GM18870 (cell line): Measurements from ENCODE around the gene GTPBP6.
A peak's percentile ranks its signal among the peaks of the same experiment; 100 is the strongest.
"Not testable (repeated sequence)": the region's sequence is repeated elsewhere in the genome, so short reads cannot be mapped to it uniquely, and the experiment has no call there.

Source experiments
- ATAC-seq: cut with Tn5 transposase; IDR thresholded peaks from one replicate; pipeline ENCODE4 v1.9.1; 2021; ENCODE audit warnings: moderate library complexity; ENCODE audit not compliant: unreplicated experiment

The GTPBP6 gene

DNA sequence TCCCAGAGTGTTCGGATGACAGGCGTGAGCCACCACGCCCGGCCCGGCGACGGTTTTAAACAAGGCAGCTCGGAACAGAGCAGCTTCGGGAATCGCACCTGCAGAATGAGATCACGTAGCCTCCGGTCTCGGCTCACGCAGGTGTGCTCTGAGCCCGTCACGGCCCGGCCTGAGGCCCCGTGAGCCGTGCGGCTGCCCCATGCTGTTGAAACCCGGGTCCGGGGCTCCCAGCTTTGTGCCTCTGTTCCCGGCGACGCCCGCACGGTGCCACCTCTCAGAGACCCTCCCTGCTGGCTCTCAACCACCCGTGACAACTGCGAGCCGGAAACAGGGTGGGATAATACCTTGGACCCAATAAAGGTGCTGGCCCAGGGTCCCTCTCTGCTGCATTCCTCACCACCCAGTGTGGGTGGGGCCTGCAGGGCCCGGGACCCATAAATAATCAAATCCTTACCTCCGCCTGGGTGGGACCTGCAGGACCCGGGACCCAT, 50.8 kb downstream of the GTPBP6 start:
- ATAC-seq = no peak

DNA sequence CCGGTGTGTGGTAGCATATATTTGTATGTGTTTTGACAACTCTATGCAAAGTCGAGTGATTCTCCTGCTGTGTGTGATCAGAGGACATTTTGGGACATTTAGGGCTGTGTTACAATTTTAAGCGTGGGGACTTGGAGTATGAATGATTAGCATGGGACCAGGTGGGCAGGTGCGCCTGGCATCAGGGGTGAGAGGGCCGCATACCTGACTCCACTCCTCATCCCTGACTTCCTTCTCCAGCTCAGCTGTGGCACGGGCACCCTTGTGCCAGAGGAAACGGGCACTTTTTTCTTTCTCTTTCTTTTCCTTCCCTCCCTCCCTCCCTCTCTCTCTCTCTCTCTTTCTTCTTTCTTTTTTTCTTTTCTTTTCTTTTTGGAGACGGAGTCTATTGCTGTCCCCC, 53.1 kb downstream of the GTPBP6 start:
- no peak for ATAC-seq

DNA sequence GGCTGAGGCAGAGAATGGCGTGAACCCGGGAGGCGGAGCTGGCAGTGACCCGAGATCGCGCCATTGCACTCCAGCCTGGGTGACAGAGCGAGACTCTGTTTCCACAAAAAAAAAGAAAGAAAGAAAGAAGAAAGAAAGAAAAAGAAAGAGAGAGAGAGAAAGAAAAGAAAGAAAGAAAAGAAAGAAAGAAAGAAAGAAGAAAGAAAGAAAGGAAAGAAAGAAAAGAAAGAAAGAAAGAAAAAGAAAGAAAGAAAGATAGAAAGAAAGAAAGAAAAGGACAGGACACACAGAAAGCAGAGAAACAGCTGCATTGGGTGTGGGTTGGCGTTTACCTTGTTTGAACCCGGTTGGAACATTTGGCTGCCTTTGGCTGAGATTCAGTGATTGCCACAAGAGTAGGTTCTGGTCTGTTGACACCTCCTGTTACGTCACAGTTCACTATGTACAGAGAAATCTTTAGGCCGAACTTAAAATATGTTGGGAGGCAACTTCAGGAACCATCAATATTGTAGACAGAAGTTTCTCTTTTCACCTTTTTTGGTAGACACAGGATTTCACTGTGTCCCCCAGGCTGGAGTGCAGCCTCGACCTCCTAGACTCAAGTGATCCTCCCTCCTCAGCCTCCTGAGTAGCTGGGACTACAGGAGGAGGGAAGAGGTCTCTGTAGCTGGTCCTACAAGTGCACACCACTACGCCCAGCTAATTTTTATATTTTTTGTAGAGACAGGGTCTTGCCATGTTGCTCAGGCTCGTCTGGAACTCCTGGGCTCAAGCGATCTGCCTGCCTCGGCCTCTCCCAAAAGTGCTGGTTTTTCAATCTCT, 53.8 kb downstream of the GTPBP6 start:
- ATAC-seq = no peak

DNA sequence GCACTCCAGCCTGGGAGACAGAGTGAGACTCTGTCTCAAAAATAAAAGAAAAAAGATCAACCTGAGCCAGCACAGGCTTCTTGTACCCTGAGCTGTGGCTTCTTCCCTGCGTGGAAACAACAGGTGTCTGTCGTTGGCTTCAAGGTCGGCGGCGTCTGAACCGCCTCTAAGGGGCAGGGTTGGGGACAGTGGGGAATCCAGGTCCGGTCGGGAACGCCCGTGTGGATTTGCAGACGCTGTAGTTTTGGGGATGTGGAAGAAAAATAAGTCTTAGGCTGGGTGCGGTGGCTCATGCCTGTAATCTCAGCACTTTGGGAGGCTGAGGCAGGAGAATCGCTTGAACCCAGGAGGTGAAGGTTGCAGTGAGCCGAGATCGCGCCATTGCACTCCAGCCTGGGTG, 54.6 kb downstream of the GTPBP6 start:
- not testable (repeated sequence) for ATAC-seq

DNA sequence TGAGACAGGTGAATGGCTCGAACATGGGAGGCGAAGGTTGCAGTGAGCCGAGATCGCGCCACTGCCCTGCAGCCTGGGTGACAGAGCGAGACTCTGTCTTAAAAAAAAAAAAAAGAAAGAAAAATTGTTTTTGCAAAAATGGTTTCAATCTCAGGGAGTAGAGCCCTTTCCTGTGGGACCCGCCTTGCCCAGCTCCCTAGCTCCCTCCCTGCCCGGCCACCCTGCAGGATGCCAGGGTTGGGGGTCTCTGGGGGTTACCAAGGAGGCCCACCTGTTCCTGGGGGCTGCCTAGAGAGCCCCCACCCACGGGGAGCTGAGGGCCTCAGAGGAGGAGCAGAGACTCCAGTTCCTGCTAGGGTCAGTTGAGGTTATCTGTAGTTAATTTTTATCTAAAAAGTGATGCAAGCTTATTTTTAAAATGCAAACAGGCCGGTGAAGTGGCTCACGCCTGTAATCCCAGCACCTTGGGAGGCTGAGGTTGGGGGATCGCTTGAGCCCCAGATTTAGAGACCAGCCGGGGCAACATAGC, 56.2 kb downstream of the GTPBP6 start:
- ATAC-seq = peak; percentile 89

DNA sequence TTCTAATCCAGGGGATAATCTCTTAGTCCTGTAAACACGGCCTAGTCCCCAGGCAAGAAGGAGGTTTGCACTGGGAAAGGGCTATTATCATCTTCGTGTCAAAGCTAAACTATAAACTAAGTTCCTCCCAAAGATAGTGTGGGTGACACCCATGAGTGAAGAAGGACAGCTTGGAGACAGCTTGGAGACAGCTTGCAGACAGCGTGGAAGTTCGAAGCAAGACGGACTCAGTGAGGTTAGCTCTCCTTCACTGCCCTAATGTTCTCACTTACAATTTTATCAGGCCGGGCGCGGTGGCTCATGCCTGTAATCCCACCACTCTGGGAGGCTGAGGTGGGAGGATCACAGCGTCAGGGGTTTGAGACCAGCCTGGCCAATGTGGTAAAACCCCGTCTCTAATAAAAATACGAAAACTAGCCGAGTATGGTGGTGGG, 56.7 kb downstream of the GTPBP6 start:
- no peak for ATAC-seq

DNA sequence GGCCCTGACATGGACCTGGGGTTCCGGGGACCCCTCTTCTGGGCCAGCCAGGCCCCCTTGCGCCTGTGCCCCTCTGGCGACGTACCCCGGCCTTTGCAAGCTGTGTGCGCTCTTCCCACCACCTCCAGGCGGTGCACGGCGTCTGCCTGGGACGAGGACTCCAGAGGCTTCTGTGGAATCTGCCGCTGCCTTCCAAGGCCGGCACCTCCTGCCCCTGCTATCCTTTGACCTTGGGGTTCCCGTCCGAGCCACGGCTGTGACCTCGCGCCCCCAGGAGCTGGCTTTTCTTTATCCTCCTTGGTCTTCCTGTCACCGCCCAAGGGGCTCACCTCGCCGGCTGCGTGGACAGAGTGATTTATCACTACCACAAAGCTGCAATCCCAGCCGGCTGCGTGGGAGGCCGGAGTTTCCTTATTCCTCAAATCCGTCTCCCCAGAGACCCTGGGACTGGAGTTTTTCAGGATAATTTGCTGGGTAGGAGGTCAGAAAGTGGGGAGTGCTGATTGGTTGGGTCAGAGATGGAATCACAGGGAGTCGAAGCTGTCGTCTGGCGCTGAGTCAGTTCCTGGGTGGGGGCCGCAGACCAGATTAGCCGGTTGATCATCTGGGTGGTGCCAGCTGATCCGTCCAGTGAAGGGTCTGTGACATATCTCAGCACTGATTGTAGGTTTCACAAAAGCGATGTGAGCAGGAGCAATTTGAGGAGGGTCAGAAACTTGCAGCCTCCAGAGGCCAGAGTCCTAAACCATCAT, 57.3 kb downstream of the GTPBP6 start:
- no peak for ATAC-seq

DNA sequence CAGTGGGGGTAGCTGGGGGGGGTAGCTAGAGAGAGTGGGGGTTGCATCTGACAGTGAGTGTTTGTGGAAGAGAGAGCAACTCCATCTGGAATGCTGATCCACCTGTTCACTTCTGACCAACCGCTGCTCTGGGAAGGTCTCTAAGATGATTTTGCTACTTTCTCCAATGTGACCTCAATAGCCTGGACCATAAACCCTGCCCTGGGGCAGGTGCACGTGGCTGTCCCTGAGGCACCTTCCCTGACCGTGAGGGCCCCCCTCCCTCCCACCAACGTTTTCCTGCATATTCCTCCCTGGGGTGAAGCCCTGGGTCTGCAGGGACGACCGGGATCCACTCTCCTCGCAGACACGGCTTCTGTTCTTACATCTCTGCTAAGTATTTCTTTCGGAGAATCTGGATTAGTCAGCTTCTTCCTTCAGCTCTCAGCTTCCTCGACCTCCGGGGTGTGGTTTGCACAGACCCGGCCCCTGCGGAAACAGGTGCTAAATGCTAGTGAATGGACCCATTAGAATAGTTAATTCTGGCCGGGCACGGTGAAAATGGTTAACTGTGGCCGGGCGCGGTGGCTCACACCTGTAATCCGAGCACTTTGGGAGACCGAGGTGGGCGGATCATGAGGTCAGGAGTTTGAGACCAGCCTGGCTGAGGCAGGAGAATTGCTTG, 58.8 kb downstream of the GTPBP6 start:
- no peak for ATAC-seq

DNA sequence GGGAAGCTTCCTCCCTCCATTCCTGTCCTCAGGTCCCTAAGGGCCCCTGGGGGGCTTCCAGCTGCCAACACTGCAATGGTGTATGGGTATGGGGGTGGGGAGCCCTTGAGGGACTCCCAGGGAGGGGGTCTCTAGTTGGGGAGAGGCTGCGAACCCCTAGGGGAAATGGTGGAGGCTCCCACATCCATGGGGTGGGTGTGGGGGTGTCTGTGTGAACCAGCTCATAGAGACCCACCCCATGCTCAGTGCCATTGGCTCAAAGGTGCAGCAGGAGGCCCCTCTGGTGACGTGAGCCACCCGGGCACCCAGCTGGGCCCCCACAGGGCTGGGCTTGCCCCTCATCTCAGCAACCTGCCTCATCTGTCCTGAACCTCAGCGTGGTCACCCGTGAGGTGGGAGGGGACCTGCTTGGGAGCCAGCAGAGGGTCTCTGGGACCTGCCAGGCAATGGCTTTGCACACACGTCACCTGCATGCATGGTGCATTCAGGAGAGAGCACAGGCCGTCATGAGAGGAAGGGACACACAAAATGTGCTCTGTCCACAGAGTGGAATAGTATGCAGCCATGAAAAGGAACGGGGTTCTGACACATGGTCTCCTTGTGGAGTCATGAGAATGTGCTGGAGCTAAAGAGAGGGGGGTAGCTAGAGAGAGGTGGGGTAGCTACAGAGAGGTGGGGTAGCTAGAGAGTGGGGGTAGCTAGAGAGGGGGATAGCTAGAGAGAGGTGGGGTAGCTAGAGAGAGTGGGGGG, 60.1 kb downstream of the GTPBP6 start:
- no peak for ATAC-seq

DNA sequence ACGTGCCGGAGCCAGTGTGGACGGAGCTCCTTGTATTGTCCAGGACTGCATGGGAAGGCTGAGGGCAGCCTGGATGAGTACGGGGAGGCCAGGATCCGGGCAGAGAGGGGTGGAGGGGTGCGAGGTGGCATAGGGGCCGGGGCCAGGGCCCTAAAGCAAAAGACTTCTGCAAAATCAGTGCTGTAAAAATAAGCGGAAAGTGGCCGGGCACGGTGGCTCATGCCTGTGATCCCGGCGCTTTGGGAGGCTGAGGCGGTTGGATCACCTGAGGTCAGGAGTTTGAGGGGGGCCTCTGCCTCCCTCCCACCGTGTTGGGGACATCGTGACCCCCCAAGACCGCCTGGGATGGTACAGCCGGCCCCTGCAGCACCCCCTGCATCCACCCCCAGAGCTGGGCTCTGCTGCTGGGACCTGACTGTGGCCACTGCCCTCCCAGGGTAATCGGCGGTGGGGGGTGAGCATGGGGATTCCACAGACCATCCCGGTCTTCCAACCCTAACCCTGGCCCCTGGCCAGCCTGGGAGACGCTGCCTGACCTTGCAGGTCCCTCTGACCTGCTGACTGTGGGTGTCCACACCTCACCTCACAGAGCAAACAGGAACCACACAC, 60.8 kb downstream of the GTPBP6 start:
- ATAC-seq = no peak

DNA sequence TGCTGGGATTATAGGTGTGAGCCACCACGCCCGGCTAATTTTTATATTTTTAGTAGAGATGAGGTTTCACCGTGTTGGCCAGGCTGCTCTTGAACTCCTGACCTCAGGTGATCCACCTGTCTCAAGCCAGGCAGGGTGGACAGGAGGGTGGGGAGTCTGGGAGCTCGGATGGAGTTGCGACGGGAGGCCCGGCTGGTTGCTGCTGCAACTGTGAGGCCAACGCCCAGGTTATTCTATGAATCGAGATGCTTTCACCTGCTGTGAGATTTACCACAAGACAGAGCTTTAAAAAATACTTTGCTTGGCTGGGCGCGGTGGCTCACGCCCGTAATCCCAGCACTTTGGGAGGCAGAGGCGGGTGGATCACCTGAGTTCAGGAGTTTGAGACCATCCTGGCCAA, 61.5 kb downstream of the GTPBP6 start:
- not testable (repeated sequence) for ATAC-seq

DNA sequence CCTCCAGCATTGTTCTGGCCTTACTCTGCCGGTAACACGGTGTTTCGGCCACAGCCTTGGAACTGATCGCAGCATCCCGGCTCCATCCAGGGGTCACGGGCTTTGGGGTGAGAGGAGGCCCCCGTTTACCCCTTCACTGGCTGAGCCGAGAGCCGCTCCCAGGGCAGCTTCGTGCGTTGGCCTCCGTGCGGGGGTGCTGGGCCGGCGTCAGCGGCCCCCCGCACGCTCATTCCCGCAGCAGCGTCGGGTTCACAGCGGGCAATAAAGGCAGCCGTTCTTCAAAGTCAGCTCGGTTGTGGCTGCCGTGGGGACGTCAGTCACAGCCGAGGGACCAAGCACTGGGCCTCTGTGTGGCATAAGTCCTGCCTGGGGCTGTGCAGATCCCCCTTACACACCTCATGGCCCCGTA, 62.7 kb downstream of the GTPBP6 start:
- no peak for ATAC-seq
